Measurements from ENCODE around the gene TMED1.

Gene TMED1

GRCh38 chr19:10819124-10820060, 16.6 kb downstream of the TMED1 start:
- Histone ChIP-seq H3K27me3 (ENCODE audit: control insufficient read depth, insufficient read depth, low read length) (no peaks in the 10 kb centered on the region), H3K4me1 (ENCODE audit: control insufficient read depth, insufficient read depth, low read length) (no peaks in the 10 kb centered on the region; the same call in 1 of the 2 replicates), H3K36me3 (ENCODE audit: control insufficient read depth, insufficient read depth, low read length) (peaks cover 18% of the 10 kb centered on the region), H3K4me3 (ENCODE audit: low read length) (no peak overlapping the region), H3K27ac (ENCODE audit: low read length) (no peak overlapping the region), H3K9me3 (ENCODE audit: control insufficient read depth, insufficient read depth, low read length) (no peaks in the 10 kb centered on the region)
- 100% methylated on average over 2 of the region's 27 CpGs for WGBS (ENCODE audit: insufficient coverage, insufficient read length)
- no peak for DNase-seq (ENCODE audit: low read depth, low spot score)

DNA sequence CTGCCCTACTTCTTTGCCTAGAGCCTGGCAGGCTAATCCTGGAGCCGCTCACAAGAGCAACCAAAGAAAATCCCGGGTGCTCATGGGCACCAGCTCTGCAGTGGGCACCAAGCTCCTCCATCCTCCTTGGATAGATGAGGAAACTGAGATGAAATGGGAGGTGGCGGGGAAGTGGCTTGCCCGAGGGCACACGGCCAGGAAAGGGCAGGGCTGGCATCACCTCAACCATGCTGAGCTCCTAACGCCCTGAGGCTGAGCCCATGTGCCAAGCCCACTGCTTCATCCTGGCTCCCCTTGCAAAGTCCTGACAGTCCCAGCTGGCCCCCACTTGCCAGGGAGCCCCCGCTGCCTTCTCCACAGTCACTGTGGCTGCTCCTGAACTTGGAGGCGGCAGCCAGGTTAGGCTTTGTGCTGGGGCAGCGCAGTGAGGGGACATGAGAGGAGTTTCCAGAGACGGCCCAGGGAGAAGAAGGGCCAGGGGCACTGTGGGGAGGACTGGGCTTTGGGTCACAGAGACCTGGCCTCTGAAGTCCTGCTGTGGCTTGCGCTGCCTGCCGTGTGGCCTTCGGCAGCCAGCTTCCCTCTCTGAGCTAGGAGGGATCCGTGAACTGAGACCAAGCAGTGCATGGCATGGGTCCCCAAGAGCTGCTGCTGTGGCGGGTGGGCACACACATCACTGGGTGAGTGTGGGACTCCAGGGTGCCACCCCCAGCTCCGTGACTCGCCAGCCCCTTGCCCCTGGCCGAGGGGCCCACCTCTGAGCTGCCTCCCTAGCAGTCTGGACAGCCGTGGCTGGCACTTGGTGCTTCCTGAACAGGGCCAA, 17.5 kb downstream of the TMED1 start:
- Histone ChIP-seq H3K4me1 (ENCODE audit: control insufficient read depth, insufficient read depth, low read length) (no peaks in the 10 kb centered on the region; the same call in 1 of the 2 replicates), H3K27me3 (ENCODE audit: control insufficient read depth, insufficient read depth, low read length) (no peaks in the 10 kb centered on the region), H3K9me3 (ENCODE audit: control insufficient read depth, insufficient read depth, low read length) (no peaks in the 10 kb centered on the region), H3K36me3 (ENCODE audit: control insufficient read depth, insufficient read depth, low read length) (peaks cover 13% of the 10 kb centered on the region), H3K27ac (ENCODE audit: low read length) (no peak overlapping the region), H3K4me3 (ENCODE audit: low read length) (no peak overlapping the region; the same call in 1 of the 2 replicates)
- no peak for DNase-seq (ENCODE audit: low read depth, low spot score)
- no CpG with 5 or more reads among the region's 19 CpGs for WGBS (ENCODE audit: insufficient coverage, insufficient read length)

- Histone ChIP-seq H3K4me3 (ENCODE audit: low read length) (no peak overlapping the region), H3K9me3 (ENCODE audit: control insufficient read depth, insufficient read depth, low read length) (no peaks in the 10 kb centered on the region), H3K36me3 (ENCODE audit: control insufficient read depth, insufficient read depth, low read length) (peaks cover 11% of the 10 kb centered on the region; the same call in 1 of the 2 replicates), H3K27ac (ENCODE audit: low read length) (no peak overlapping the region), H3K4me1 (ENCODE audit: control insufficient read depth, insufficient read depth, low read length) (no peaks in the 10 kb centered on the region; the same call in 1 of the 2 replicates), H3K27me3 (ENCODE audit: control insufficient read depth, insufficient read depth, low read length) (no peaks in the 10 kb centered on the region)
- DNase-seq (ENCODE audit: low read depth, low spot score) = no peak
- no CpG with 5 or more reads among the region's 42 CpGs for WGBS (ENCODE audit: insufficient coverage, insufficient read length)
Measured at GRCh38 chr19:10817291-10818038, 18.5 kb downstream of the TMED1 start.

DNA sequence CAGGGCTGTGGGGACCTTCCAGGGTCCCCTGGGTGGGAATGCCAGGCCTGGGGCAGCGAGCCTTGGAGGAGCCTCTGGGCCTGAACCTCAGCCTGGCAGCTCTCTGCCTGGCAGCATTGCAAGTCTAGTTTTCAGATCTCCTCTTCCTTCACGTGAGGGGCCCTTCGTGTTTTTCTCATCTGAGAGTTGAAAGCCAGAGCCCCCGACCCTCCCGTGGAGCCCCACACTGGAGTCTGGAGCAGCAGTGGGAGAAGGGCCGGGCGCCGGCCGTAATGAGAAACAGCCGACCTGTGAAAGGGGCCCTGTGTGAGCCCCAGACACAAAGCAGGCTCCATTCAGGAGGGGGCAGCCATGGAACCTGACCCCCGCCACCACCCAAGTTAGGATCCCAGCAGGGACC, 19.3 kb downstream of the TMED1 start:
- peaks cover 16% of the 10 kb centered on the region; the same call in 1 of the 2 replicates for H3K36me3 ChIP-seq (ENCODE audit: control insufficient read depth, insufficient read depth, low read length)
- no peaks in the 10 kb centered on the region for H3K27me3 ChIP-seq (ENCODE audit: control insufficient read depth, insufficient read depth, low read length)
- no peak for DNase-seq (ENCODE audit: low read depth, low spot score)
- no CpG with 5 or more reads among the region's 11 CpGs for WGBS (ENCODE audit: insufficient coverage, insufficient read length)
- no peak overlapping the region for H3K27ac ChIP-seq (ENCODE audit: low read length)
- H3K4me3 ChIP-seq (ENCODE audit: low read length) = no peak overlapping the region
- no peaks in the 10 kb centered on the region for H3K9me3 ChIP-seq (ENCODE audit: control insufficient read depth, insufficient read depth, low read length)
- H3K4me1 ChIP-seq (ENCODE audit: control insufficient read depth, insufficient read depth, low read length) = no peaks in the 10 kb centered on the region; the same call in 1 of the 2 replicates

DNA sequence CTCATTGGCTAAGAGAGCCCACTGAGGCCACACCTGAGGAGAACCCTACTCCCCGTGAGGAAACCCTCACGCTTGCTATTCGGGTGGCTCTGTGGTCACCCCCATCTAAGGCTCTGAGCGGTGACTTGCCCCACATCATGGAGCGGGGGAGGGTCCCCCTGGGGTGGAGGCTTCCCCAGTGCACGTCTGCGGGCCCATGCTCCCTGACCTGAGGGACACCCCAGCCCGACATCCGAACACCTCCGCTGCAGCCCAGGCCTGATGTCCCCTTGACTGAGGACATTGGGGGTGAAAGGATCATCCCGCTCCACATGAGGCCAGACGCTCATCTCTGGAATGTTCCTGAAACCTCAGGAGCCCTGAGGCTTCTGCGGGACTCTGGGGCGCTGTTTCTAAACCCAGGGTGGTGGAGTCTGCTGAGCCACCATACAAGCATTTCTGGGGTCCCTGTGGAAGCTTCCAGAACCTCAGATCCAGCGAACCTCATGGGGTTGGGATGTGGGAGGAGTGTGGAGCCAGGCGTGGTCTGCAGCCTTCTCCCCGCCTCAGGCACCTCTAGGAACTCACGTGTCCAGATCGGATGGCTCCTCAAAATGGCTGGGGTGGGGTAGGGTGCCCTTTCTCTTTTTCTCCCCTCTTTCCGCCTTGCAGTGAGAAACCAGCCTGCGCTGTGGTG, 19.9 kb downstream of the TMED1 start:
- Histone ChIP-seq H3K27me3 (ENCODE audit: control insufficient read depth, insufficient read depth, low read length) (no peaks in the 10 kb centered on the region), H3K27ac (ENCODE audit: low read length) (no peak overlapping the region)
- no CpG with 5 or more reads among the region's 21 CpGs for WGBS (ENCODE audit: insufficient coverage, insufficient read length)

GRCh38 chr19:10815007-10815536, 20.9 kb downstream of the TMED1 start:
- no peaks in the 10 kb centered on the region for H3K27me3 ChIP-seq (ENCODE audit: control insufficient read depth, insufficient read depth, low read length)
- no peak for DNase-seq (ENCODE audit: low read depth, low spot score)
- no peak overlapping the region for H3K4me3 ChIP-seq (ENCODE audit: low read length)
- H3K36me3 ChIP-seq (ENCODE audit: control insufficient read depth, insufficient read depth, low read length) = peaks cover 12% of the 10 kb centered on the region
- H3K9me3 ChIP-seq (ENCODE audit: control insufficient read depth, insufficient read depth, low read length) = no peaks in the 10 kb centered on the region
- WGBS (ENCODE audit: insufficient coverage, insufficient read length) = no CpG with 5 or more reads among the region's 9 CpGs
- H3K4me1 ChIP-seq (ENCODE audit: control insufficient read depth, insufficient read depth, low read length) = no peaks in the 10 kb centered on the region; the same call in 1 of the 2 replicates
- no peak overlapping the region for H3K27ac ChIP-seq (ENCODE audit: low read length)

More for the DNA sequence above, 19.9 kb downstream of the TMED1 start:
- Histone ChIP-seq H3K4me1 (ENCODE audit: control insufficient read depth, insufficient read depth, low read length) (no peaks in the 10 kb centered on the region; the same call in 1 of the 2 replicates), H3K4me3 (ENCODE audit: low read length) (no peak overlapping the region), H3K9me3 (ENCODE audit: control insufficient read depth, insufficient read depth, low read length) (no peaks in the 10 kb centered on the region), H3K36me3 (ENCODE audit: control insufficient read depth, insufficient read depth, low read length) (peaks cover 20% of the 10 kb centered on the region)
- no peak for DNase-seq (ENCODE audit: low read depth, low spot score)

GRCh38 chr19:10812902-10813404, 23.1 kb downstream of the TMED1 start:
- DNase-seq (ENCODE audit: low read depth, low spot score) = no peak
- H3K27ac ChIP-seq (ENCODE audit: low read length) = no peak overlapping the region
- H3K36me3 ChIP-seq (ENCODE audit: control insufficient read depth, insufficient read depth, low read length) = peaks cover 12% of the 10 kb centered on the region
- no peak overlapping the region for H3K4me3 ChIP-seq (ENCODE audit: low read length)
- H3K4me1 ChIP-seq (ENCODE audit: control insufficient read depth, insufficient read depth, low read length) = no peaks in the 10 kb centered on the region
- H3K27me3 ChIP-seq (ENCODE audit: control insufficient read depth, insufficient read depth, low read length) = no peaks in the 10 kb centered on the region
- no CpG with 5 or more reads among the region's 9 CpGs for WGBS (ENCODE audit: insufficient coverage, insufficient read length)
- H3K9me3 ChIP-seq (ENCODE audit: control insufficient read depth, insufficient read depth, low read length) = no peaks in the 10 kb centered on the region

- Histone ChIP-seq H3K4me3 (ENCODE audit: low read length) (no peak overlapping the region), H3K36me3 (ENCODE audit: control insufficient read depth, insufficient read depth, low read length) (peaks cover 12% of the 10 kb centered on the region), H3K9me3 (ENCODE audit: control insufficient read depth, insufficient read depth, low read length) (no peaks in the 10 kb centered on the region), H3K4me1 (ENCODE audit: control insufficient read depth, insufficient read depth, low read length) (no peaks in the 10 kb centered on the region), H3K27me3 (ENCODE audit: control insufficient read depth, insufficient read depth, low read length) (no peaks in the 10 kb centered on the region), H3K27ac (ENCODE audit: low read length) (no peak overlapping the region)
- no CpG with 5 or more reads among the region's 19 CpGs for WGBS (ENCODE audit: insufficient coverage, insufficient read length)
- DNase-seq (ENCODE audit: low read depth, low spot score) = no peak
Measured at GRCh38 chr19:10812196-10812595, 23.8 kb downstream of the TMED1 start.

- H3K36me3 ChIP-seq (ENCODE audit: control insufficient read depth, insufficient read depth, low read length) = peaks cover 12% of the 10 kb centered on the region
- H3K4me3 ChIP-seq (ENCODE audit: low read length) = no peak overlapping the region
- no peak for DNase-seq (ENCODE audit: low read depth, low spot score)
- no peaks in the 10 kb centered on the region for H3K9me3 ChIP-seq (ENCODE audit: control insufficient read depth, insufficient read depth, low read length)
- no peaks in the 10 kb centered on the region for H3K27me3 ChIP-seq (ENCODE audit: control insufficient read depth, insufficient read depth, low read length)
- H3K27ac ChIP-seq (ENCODE audit: low read length) = no peak overlapping the region
- no CpG with 5 or more reads among the region's 17 CpGs for WGBS (ENCODE audit: insufficient coverage, insufficient read length)
- H3K4me1 ChIP-seq (ENCODE audit: control insufficient read depth, insufficient read depth, low read length) = no peaks in the 10 kb centered on the region
Measured at GRCh38 chr19:10811391-10812111, 24.5 kb downstream of the TMED1 start.
